ENCODE results near the gene DNAJB6.

GRCh38 chr7:157297185-157297584, 39.6 kb upstream of the DNAJB6 start:
- TF ChIP-seq CREB1 (IDR thresholded peaks at IDR 0.05; ENCODE audit: low read depth): no peak
- TF ChIP-seq REST (IDR thresholded peaks at IDR 0.05; ENCODE audit: low read depth): no peak
- no peak for TF ChIP-seq FOXM1 (IDR thresholded peaks at IDR 0.05; ENCODE audit: borderline replicate concordance, low read depth)
